Keratinocyte (primary cell): ENCODE results near the gene CPSF3.

ENCODE experiments used
- EZH2 ChIP-seq: IDR thresholded peaks from one replicate; pipeline ENCODE4 v1.6.1; 2012; ENCODE audit warnings: inconsistent platforms, mild to moderate bottlenecking, low read length, moderate library complexity
- TF ChIP-seq, protein P1 (sequence below), 3 experiments: IDR thresholded peaks in 1 of 3; conservative IDR thresholded peaks in 1 of 3; optimal IDR thresholded peaks in 1 of 3; 2 replicates in 2 of 3; 3 replicates in 1 of 3; pipeline versions ENCODE3 to v1.5.1; 2011; ENCODE audit warnings: low read length in 3 of 3, mild to moderate bottlenecking in 3 of 3, moderate library complexity in 2 of 3, control low read depth in 1 of 3, inconsistent platforms in 1 of 3; ENCODE audit not compliant: insufficient read depth in 2 of 3; ENCODE audit errors: extremely low read depth in 1 of 3

GRCh38 chr2:9498210-9498609 lies 74.8 kb downstream of the CPSF3 start:
- TF ChIP-seq, protein P1, sequence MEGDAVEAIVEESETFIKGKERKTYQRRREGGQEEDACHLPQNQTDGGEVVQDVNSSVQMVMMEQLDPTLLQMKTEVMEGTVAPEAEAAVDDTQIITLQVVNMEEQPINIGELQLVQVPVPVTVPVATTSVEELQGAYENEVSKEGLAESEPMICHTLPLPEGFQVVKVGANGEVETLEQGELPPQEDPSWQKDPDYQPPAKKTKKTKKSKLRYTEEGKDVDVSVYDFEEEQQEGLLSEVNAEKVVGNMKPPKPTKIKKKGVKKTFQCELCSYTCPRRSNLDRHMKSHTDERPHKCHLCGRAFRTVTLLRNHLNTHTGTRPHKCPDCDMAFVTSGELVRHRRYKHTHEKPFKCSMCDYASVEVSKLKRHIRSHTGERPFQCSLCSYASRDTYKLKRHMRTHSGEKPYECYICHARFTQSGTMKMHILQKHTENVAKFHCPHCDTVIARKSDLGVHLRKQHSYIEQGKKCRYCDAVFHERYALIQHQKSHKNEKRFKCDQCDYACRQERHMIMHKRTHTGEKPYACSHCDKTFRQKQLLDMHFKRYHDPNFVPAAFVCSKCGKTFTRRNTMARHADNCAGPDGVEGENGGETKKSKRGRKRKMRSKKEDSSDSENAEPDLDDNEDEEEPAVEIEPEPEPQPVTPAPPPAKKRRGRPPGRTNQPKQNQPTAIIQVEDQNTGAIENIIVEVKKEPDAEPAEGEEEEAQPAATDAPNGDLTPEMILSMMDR (optimal IDR thresholded peaks at IDR 0.05 in 1 of 3, IDR thresholded peaks at IDR 0.05 in 1 of 3, conservative IDR thresholded peaks at IDR 0.05 in 1 of 3; ENCODE audit: extremely low read depth in 1 of 3, insufficient read depth in 2 of 3, low read length in 3 of 3) = no peak
- no peak for TF ChIP-seq EZH2
